Measurements from ENCODE around the gene SORCS1.

GRCh38 chr10:107157071-107157470 lies 7.4 kb downstream of the SORCS1 start:
- TF ChIP-seq CTCF (IDR thresholded peaks at IDR 0.05) (no peak), EZH2 (IDR thresholded peaks at IDR 0.05; ENCODE audit: borderline replicate concordance, insufficient read depth, low read depth, low read length, poor library complexity, severe bottlenecking) (no peak)
